Upper lobe of left lung (tissue), 6 donors: Measurements from ENCODE around the gene CLIP2. TPM values are rescaled to one million over a fixed set of nuclear protein-coding genes. Genes with fewer than 3 reads are reported as not detected.
A peak's percentile ranks its signal among the peaks of the same experiment; 100 is the strongest.
"Not testable (repeated sequence)": the region's sequence is repeated elsewhere in the genome, so short reads cannot be mapped to it uniquely, and the experiment has no call there.

Experiments used
- ATAC-seq, 2 donors: fragments of 200-7000 bp; cut with Tn5 transposase; one replicate each; pipeline ENCODE4 v1.9.1; 2022; ENCODE audit warnings: mild to moderate bottlenecking in 2 of 2, moderate library complexity in 2 of 2; ENCODE audit not compliant: low FRiP score in 2 of 2
- DNase-seq, 2 donors: peaks; one replicate each; pipeline ENCODE4 v3.0.0-alpha.2; 2019 to 2020
- H3K27ac ChIP-seq, 4 donors: fragments of 200-600 bp; sonication (generic); one replicate each; pipeline ENCODE4 v1.5.1; 2016 to 2019
- H3K27me3 ChIP-seq, 4 donors: fragments of 200-600 bp; sonication (generic); one replicate each; pipeline ENCODE4 v1.5.1; 2017 to 2019
- H3K36me3 ChIP-seq, 4 donors: fragments of 200-600 bp; sonication (generic); one replicate each; pipeline ENCODE4 v1.5.1; 2016 to 2019
- H3K4me1 ChIP-seq, 4 donors: fragments of 200-600 bp; sonication (generic); one replicate each; pipeline ENCODE4 v1.5.1; 2018 to 2019
- H3K4me3 ChIP-seq, 4 donors: fragments of 200-600 bp; sonication (generic); one replicate each; pipeline ENCODE4 v1.5.1; 2017 to 2019; ENCODE audit warnings: mild to moderate bottlenecking in 2 of 4, moderate library complexity in 1 of 4
- H3K9me3 ChIP-seq, 4 donors: fragments of 200-600 bp; sonication (generic); one replicate each; pipeline ENCODE4 v1.5.1; 2018 to 2019
- EP300 ChIP-seq, 4 donors: sonication (generic); formaldehyde crosslinking; IDR thresholded peaks; one replicate each; pipeline ENCODE4 v1.5.1; 2017; ENCODE audit warnings: antibody characterized with exemption in 4 of 4, control low read depth in 2 of 4
- POLR2A ChIP-seq, 4 donors: fragments of 450-650 bp; IDR thresholded peaks; one replicate each; pipeline ENCODE4 v1.5.1; 2016 to 2017; ENCODE audit warnings: antibody characterized with exemption in 4 of 4, mild to moderate bottlenecking in 2 of 4
- POLR2AphosphoS5 ChIP-seq, 2 donors: sonication (generic); formaldehyde crosslinking; IDR thresholded peaks; one replicate each; pipeline ENCODE4 v1.5.1; 2017; ENCODE audit warnings: antibody characterized with exemption in 2 of 2
- WGBS, 2 donors: methylation state at CpG; one replicate each; pipeline ENCODE4 v1.1.5; 2017 to 2018; 5-methylcytosine and 5-hydroxymethylcytosine counted together
- total RNA-seq, 6 donors: library from RNA; depleted of rRNA in 4 of 6; stranded (reverse); fragments of >200 nt in 4 of 6; gene quantifications; one replicate each; pipeline versions ENCODE4 v1.1.0 to v1.2.1, GENCODE V29; 2016 to 2021
- TF ChIP-seq, protein P1 (sequence below), 6 experiments: fragments of 450-650 bp in 4 of 6; fragments of 200-600 bp in 2 of 6; sonication (generic) in 2 of 6; IDR thresholded peaks; one replicate each; pipeline ENCODE4 v1.5.1; 2016 to 2019; ENCODE audit warnings: antibody characterized with exemption in 6 of 6
- donor health status: DM: no; HTN: no; CAD: no; lungs with moderate emphysema.
- donor health status: DM: no; HTN: yes; CAD: no; lungs with severe emphysema.

The CLIP2 gene
- total RNA-seq, 6 donors from 2014 or later = 12.1 to 55.5 (median 24.8) TPM

DNA sequence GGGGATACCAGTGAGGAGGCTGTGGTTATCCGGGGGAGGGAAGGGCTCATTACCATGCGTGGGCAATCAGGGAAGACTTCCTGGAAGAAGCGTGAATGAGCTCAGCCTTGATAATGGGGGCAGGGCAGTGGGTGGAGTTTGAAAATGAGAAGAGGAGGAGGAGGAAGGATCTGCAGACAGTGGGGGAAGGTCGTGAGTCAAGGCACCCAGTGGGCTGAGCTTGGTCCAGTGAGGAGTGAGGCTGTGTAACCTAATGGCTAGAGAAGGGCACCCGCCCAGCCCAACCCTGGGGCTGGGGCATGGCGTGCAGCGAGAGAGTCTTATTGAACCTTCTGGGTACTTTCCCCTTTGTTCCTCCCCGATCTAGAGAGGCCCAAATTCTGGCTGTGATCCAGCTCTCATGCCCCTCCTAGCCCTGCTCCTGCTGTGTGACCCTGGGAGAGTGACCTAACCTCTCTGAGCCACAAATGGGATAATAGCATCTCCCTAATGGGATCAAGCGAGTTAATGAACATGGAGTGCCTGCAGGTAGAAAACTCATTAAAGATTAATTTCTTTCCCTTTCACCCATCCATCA, 31.5 kb downstream of the CLIP2 start:
- Histone ChIP-seq H3K4me1 (peaks cover 0 to 3% (median 0%) of the 10 kb centered on the region in 4 donors), H3K36me3 (peaks cover 0 to 10% (median 3%) of the 10 kb centered on the region in 4 donors), H3K4me3 (no peak overlapping the region), H3K27me3 (no peaks in the 10 kb centered on the region), H3K9me3 (no peaks in the 10 kb centered on the region), H3K27ac (no peak overlapping the region)
- no peak for ATAC-seq
- WGBS, 2 donors = 75 to 80% methylated on average over 9 of the region's 9 CpGs
- TF ChIP-seq, protein P1, sequence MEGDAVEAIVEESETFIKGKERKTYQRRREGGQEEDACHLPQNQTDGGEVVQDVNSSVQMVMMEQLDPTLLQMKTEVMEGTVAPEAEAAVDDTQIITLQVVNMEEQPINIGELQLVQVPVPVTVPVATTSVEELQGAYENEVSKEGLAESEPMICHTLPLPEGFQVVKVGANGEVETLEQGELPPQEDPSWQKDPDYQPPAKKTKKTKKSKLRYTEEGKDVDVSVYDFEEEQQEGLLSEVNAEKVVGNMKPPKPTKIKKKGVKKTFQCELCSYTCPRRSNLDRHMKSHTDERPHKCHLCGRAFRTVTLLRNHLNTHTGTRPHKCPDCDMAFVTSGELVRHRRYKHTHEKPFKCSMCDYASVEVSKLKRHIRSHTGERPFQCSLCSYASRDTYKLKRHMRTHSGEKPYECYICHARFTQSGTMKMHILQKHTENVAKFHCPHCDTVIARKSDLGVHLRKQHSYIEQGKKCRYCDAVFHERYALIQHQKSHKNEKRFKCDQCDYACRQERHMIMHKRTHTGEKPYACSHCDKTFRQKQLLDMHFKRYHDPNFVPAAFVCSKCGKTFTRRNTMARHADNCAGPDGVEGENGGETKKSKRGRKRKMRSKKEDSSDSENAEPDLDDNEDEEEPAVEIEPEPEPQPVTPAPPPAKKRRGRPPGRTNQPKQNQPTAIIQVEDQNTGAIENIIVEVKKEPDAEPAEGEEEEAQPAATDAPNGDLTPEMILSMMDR (IDR thresholded peaks at IDR 0.05) = no peak
- TF ChIP-seq EP300 (IDR thresholded peaks at IDR 0.05) (no peak), POLR2A (IDR thresholded peaks at IDR 0.05) (no peak), POLR2AphosphoS5 (IDR thresholded peaks at IDR 0.05) (no peak)
- DNase-seq = no peak

DNA sequence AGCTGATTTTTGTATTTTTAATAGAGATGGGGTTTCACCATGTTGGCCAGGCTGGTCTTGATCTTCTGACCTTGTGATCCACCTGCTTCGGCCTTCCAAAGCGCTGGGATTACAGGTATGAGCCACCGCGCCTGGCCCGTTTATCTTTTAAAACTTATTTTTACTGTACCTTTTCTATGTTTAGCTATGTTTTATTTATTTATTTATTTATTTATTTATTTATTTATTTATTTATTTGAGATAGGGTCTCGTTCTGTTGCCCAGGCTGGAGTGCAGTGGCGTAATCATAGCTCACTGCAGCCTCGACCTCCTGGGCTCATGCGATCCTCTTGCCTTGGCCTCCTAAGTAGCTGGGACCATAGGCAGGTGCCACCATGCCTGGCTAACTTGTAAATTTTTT, 33.7 kb downstream of the CLIP2 start:
- H3K4me1 ChIP-seq, ATAC-seq, H3K4me3 ChIP-seq, DNase-seq, H3K9me3 ChIP-seq, H3K36me3 ChIP-seq, H3K27ac ChIP-seq, H3K27me3 ChIP-seq: not testable (repeated sequence)
- WGBS, 2 donors = 96 to 99% methylated on average over 9 of the region's 9 CpGs

DNA sequence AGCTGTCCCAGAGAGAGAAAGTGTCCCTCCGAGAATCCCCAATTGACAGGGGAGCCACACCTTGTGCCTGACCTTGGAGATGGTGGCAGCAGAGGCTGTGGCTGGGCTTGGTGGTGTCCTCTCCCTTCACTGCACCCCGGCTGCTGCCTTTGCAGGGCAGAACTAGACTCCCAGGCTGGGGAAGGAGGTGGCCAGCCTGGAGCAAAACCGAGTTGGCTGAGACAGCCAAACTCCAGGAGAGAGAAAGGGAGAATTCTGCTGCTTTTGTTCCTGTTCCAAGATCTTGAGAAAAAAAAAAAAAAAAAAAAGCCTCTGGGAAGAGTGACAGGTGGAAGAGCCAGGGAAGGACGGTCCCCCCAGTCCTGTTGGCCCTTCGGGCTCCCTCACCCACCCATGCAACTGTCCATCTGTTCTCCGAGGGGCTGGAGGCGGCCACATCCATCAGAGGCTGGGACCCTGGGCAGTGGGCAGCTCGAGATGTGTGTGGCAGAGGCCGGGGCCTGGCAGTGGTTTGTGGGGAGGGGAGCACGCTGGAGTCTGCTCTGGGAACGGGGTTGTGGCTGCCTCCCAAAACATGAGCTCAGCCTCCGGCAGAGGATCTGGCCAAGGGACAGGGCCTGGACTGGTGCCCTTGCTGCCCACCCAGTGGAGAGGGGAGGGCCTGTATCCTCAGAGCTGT, 35.5 kb downstream of the CLIP2 start:
- TF ChIP-seq, protein P1 (IDR thresholded peaks at IDR 0.05) = no peak
- no peak for TF ChIP-seq POLR2AphosphoS5 (IDR thresholded peaks at IDR 0.05)
- no peak for TF ChIP-seq POLR2A (IDR thresholded peaks at IDR 0.05)
- no peak for TF ChIP-seq EP300 (IDR thresholded peaks at IDR 0.05)

DNA sequence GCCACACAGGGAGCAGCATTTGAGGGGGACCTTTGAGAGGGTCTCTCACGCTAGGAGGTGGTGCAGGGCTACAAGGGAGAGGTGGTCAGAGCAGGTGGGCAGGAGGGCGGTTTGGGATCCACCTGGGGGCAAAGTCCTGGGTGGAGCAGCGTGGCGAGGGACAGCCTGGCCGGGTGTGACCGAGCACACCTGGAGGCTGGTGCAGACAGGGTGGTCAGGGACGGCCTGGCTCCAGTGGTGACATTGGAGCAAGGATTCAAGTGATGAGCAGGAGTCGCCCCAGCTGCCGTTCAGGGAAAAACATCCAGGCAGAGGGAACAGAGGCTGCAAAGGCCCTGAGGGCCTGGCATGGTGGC, 36.0 kb downstream of the CLIP2 start:
- H3K27me3 ChIP-seq = no peaks in the 10 kb centered on the region
- peaks cover 0 to 4% (median 0%) of the 10 kb centered on the region in 4 donors for H3K36me3 ChIP-seq
- no peak for TF ChIP-seq POLR2A (IDR thresholded peaks at IDR 0.05)
- no peak for TF ChIP-seq EP300 (IDR thresholded peaks at IDR 0.05)
- no peak for TF ChIP-seq POLR2AphosphoS5 (IDR thresholded peaks at IDR 0.05)
- TF ChIP-seq, protein P1 (IDR thresholded peaks at IDR 0.05) = no peak
- WGBS, 2 donors = 58 to 96% methylated on average over 4 to 9 of the region's 9 CpGs
- H3K9me3 ChIP-seq = no peaks in the 10 kb centered on the region
- no peaks in the 10 kb centered on the region for H3K4me1 ChIP-seq
- no peak overlapping the region for H3K4me3 ChIP-seq
- DNase-seq (no peak), ATAC-seq (peak; percentile 38 to 61)
- H3K27ac ChIP-seq = no peak overlapping the region

More for the DNA sequence above, 35.5 kb downstream of the CLIP2 start:
- 75 to 79% methylated on average over 8 to 12 of the region's 12 CpGs for WGBS, 2 donors
- Histone ChIP-seq H3K27me3 (no peaks in the 10 kb centered on the region), H3K36me3 (peaks cover 0 to 4% (median 0%) of the 10 kb centered on the region in 4 donors), H3K27ac (no peak overlapping the region), H3K4me1 (no peaks in the 10 kb centered on the region), H3K9me3 (no peaks in the 10 kb centered on the region), H3K4me3 (no peak overlapping the region)
- ATAC-seq (peak in 1 of 2 donors; percentile 56), DNase-seq (no peak)

DNA sequence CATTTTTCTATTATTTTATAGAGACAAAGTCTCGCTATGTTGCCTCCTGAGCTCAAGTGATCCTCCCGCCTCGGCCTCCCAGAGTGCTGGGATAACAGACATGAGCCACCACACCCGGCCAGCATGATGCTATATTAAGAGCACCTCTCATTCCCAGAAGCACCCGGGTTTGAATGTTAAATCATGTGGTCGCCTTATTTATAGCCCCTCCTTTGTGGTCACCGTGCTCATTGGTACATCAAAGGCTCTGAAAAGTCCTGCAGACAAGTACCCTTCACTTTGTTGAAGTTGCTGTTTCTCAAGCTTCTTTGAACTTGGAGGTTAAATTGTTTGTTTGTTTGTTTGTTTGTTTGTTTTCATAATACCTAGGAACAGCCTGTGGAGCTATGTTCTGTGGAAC, 40.0 kb downstream of the CLIP2 start:
- Histone ChIP-seq H3K27me3 (no peaks in the 10 kb centered on the region), H3K4me1 (no peaks in the 10 kb centered on the region), H3K27ac (no peak overlapping the region), H3K4me3 (no peak overlapping the region), H3K36me3 (no peaks in the 10 kb centered on the region), H3K9me3 (no peaks in the 10 kb centered on the region)
- no peak for ATAC-seq
- DNase-seq = no peak
- WGBS, 2 donors = 84 to 85% methylated on average over 6 to 7 of the region's 7 CpGs
- TF ChIP-seq, protein P1 (IDR thresholded peaks at IDR 0.05) = no peak
